ENCODE data around the gene LAMA3. TPM values are rescaled to one million over a fixed set of nuclear protein-coding genes. Genes with fewer than 3 reads are reported as not detected.

LAMA3 gene
- total RNA-seq, 1 experiment from 2014 or later, result 34.6 TPM

DNA sequence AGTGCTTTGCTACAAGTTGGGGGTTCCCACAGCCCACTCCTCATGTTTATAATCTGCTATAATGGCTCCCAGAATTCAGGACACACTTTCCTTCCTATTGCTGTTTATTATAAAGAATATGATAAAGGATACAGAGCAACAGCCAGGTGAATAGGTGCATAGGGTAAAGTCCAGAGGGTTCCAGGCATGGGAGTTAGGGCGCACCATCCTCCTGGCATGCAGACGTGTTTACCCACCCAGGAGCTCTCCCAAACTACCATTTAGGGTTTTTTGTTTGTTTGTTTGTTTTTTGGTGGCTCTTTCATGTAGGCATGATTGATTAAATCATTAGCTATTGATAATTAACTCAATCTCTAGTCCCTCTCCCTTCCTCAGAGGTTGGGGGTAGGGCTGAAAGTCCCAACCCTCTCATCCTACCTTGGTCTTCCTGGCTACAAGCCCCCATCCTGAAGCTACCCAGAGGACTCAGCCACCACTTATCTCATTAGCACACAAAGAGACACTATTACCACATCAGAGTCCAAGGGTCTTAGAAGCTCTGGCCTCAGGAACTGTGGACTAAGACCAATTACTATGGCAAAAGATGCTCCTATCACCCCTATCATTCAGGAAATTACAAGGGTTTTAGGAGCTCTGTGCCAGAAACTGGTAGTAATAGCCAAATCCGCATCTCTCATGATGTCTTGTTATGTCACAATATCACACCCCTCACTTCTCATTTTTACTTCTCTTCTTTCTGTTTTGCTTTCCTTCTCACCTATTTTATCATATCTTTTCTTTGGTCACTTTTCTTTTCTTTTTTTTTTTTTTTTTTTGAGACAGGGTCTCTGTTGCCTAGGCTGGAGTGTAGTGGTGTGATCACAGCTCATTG, 170.4 kb downstream of the LAMA3 start:
- ChIA-PET POLR2A (no interaction called here), CTCF (no interaction called here)
- no peak overlapping the region for H3K27ac Mint-ChIP-seq (ENCODE audit: unreplicated experiment)
- TF ChIP-seq, protein P1, sequence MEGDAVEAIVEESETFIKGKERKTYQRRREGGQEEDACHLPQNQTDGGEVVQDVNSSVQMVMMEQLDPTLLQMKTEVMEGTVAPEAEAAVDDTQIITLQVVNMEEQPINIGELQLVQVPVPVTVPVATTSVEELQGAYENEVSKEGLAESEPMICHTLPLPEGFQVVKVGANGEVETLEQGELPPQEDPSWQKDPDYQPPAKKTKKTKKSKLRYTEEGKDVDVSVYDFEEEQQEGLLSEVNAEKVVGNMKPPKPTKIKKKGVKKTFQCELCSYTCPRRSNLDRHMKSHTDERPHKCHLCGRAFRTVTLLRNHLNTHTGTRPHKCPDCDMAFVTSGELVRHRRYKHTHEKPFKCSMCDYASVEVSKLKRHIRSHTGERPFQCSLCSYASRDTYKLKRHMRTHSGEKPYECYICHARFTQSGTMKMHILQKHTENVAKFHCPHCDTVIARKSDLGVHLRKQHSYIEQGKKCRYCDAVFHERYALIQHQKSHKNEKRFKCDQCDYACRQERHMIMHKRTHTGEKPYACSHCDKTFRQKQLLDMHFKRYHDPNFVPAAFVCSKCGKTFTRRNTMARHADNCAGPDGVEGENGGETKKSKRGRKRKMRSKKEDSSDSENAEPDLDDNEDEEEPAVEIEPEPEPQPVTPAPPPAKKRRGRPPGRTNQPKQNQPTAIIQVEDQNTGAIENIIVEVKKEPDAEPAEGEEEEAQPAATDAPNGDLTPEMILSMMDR (IDR thresholded peaks at IDR 0.05; ENCODE audit: insufficient read depth in 1 of 2, low read depth in 1 of 2, low read length in 1 of 2, severe bottlenecking in 1 of 2, unreplicated experiment in 1 of 2), result no peak
- H3K36me3 ChIP-seq (ENCODE audit: control insufficient read depth, insufficient read depth, low read length), result no peaks in the 10 kb centered on the region
- no peak for DNase-seq
- H3K27me3 ChIP-seq (replicated peaks; ENCODE audit: control insufficient read depth, insufficient read depth, low read length), result no peaks in the 10 kb centered on the region
- no peaks in the 10 kb centered on the region for H3K9me3 ChIP-seq
- no peak overlapping the region for H3K4me3 Mint-ChIP-seq (ENCODE audit: unreplicated experiment)
- no peaks in the 10 kb centered on the region for H3K4me1 Mint-ChIP-seq (ENCODE audit: low read depth, unreplicated experiment)
- no peaks in the 10 kb centered on the region for H3K4me1 ChIP-seq
- BruUV-seq (replicated peaks), result no TSS peak
- H3K27me3 Mint-ChIP-seq (ENCODE audit: insufficient read depth, unreplicated experiment), result no peaks in the 10 kb centered on the region
- H3K36me3 Mint-ChIP-seq (ENCODE audit: insufficient read depth, unreplicated experiment), result peaks cover 35% of the 10 kb centered on the region
- intact Hi-C loops (cut with micrococcal nuclease; ENCODE audit: unreplicated experiment), result no loop called here
- no peak overlapping the region for H3K4me3 ChIP-seq (ENCODE audit: low read depth, low read length)
- H3K9me3 Mint-ChIP-seq (ENCODE audit: unreplicated experiment), result no peaks in the 10 kb centered on the region

DNA sequence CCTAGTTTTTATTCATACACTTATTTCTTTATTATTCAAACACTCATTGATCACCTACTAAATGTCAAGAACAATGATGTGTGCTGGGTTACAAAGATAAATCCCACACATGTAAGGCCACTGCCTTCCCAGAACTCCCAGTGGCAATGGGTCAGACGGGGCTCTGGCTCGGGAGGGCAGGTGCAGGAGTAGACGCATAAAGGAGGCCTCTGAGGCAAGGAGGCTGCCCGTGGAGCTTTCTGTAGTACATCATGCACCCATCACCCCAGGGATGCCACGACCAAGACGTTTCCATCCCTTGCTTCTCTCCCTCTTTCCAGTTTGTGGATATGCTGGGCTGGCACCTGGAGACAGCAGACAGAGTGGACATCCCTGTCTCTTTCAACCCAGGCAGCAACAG, 172.1 kb downstream of the LAMA3 start:
- CTCF ChIA-PET, result no interaction called here
- H3K27ac Mint-ChIP-seq (ENCODE audit: unreplicated experiment), result no peak overlapping the region
- intact Hi-C loops (cut with micrococcal nuclease; ENCODE audit: unreplicated experiment), result no loop called here

DNA sequence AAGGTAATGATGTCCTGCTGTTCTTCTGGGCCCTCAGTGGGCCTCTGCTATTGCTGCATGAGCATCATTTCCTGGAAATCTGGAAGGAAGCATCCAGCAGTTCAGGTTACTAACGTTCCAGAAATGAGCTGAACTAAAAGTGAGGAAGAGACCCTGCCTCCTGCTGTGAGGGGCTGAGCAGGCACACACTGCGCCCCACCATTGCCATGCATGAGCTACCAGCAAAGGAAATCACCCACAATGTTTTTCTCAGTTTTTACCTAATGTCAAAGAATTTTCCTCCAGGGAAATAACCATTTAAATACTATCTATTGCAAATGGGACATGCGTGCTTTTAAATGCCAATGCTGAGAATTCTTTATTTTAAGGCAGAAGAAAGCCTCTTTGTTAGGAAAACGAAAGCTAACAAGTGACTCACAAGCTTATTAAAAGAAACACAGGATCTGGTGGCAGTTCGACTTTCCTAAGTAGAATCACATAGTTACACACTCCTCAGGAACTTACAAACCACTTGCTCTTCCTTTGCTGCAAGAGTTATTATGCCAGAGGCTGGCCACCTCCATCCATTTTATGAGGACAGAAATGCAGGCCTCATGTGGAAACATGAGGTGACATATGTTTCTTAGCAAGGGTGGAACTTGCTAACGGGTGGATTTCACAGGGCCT, 172.7 kb downstream of the LAMA3 start:
- Mint-ChIP-seq H3K9me3 (ENCODE audit: unreplicated experiment) (no peaks in the 10 kb centered on the region), H3K4me1 (ENCODE audit: low read depth, unreplicated experiment) (no peaks in the 10 kb centered on the region), H3K36me3 (ENCODE audit: insufficient read depth, unreplicated experiment) (peaks cover 30% of the 10 kb centered on the region), H3K27ac (ENCODE audit: unreplicated experiment) (no peak overlapping the region), H3K4me3 (ENCODE audit: unreplicated experiment) (no peak overlapping the region), H3K27me3 (ENCODE audit: insufficient read depth, unreplicated experiment) (no peaks in the 10 kb centered on the region)
- TF ChIP-seq, protein P1 (IDR thresholded peaks at IDR 0.05; ENCODE audit: insufficient read depth in 1 of 2, low read depth in 1 of 2, low read length in 1 of 2, severe bottlenecking in 1 of 2, unreplicated experiment in 1 of 2), result no peak
- no peaks in the 10 kb centered on the region for H3K27me3 ChIP-seq (replicated peaks; ENCODE audit: control insufficient read depth, insufficient read depth, low read length)
- H3K4me1 ChIP-seq, result no peaks in the 10 kb centered on the region
- DNase-seq, result no peak
- intact Hi-C loops (cut with micrococcal nuclease; ENCODE audit: unreplicated experiment), result no loop called here
- no peaks in the 10 kb centered on the region for H3K36me3 ChIP-seq (ENCODE audit: control insufficient read depth, insufficient read depth, low read length)
- no peak overlapping the region for H3K4me3 ChIP-seq (ENCODE audit: low read depth, low read length)
- ChIA-PET POLR2A (no interaction called here), CTCF (no interaction called here)
- H3K9me3 ChIP-seq, result no peaks in the 10 kb centered on the region
- no TSS peak for BruUV-seq (replicated peaks)

More for the DNA sequence above, 172.1 kb downstream of the LAMA3 start:
- H3K4me1 Mint-ChIP-seq (ENCODE audit: low read depth, unreplicated experiment), result no peaks in the 10 kb centered on the region
- H3K4me3 Mint-ChIP-seq (ENCODE audit: unreplicated experiment), result no peak overlapping the region
- TF ChIP-seq, protein P1 (IDR thresholded peaks at IDR 0.05; ENCODE audit: insufficient read depth in 1 of 2, low read depth in 1 of 2, low read length in 1 of 2, severe bottlenecking in 1 of 2, unreplicated experiment in 1 of 2), result no peak
- no peaks in the 10 kb centered on the region for H3K9me3 Mint-ChIP-seq (ENCODE audit: unreplicated experiment)
- POLR2A ChIA-PET, result no interaction called here
- Histone ChIP-seq H3K36me3 (ENCODE audit: control insufficient read depth, insufficient read depth, low read length) (no peaks in the 10 kb centered on the region), H3K9me3 (no peaks in the 10 kb centered on the region), H3K4me1 (no peaks in the 10 kb centered on the region), H3K27me3 (replicated peaks; ENCODE audit: control insufficient read depth, insufficient read depth, low read length) (no peaks in the 10 kb centered on the region), H3K4me3 (ENCODE audit: low read depth, low read length) (no peak overlapping the region)
- no peaks in the 10 kb centered on the region for H3K27me3 Mint-ChIP-seq (ENCODE audit: insufficient read depth, unreplicated experiment)
- peaks cover 36% of the 10 kb centered on the region for H3K36me3 Mint-ChIP-seq (ENCODE audit: insufficient read depth, unreplicated experiment)
- BruUV-seq (replicated peaks), result no TSS peak
- DNase-seq, result no peak
